UCSD-AML1 (cell line): Measurements from ENCODE around the gene FAM118A.
"Not testable (repeated sequence)": the region's sequence is repeated elsewhere in the genome, so short reads cannot be mapped to it uniquely, and the experiment has no call there.

ENCODE experiments used
- DNase-seq: peaks from one replicate; lab custom pipeline; 2025; ENCODE audit not compliant: unreplicated experiment; lab: John Stamatoyannopoulos, UW

The FAM118A gene

DNA sequence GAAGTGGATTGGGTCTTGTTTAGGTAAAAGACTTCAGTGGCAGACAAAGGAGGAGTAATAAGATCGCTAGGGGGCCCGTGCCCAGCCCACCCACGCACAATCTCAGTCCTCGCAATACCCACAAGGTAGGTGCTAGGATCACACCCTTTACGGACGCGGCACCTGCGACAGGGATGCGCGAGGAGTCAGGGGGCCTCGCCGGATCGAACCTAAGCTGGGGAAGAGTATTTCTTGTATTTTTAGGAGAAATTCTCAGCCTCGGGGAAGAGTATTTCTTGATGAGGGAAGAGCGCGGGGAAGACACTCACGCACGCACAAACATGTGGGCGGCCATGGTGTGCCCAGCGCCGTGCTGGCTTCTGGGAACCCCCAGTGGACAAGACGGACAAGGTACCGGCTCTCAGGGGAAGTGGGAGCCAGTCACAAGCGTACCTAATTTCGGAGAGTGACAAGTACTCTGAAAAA lies 745 bp upstream of the FAM118A start:
- DNase-seq, result no peak

DNA sequence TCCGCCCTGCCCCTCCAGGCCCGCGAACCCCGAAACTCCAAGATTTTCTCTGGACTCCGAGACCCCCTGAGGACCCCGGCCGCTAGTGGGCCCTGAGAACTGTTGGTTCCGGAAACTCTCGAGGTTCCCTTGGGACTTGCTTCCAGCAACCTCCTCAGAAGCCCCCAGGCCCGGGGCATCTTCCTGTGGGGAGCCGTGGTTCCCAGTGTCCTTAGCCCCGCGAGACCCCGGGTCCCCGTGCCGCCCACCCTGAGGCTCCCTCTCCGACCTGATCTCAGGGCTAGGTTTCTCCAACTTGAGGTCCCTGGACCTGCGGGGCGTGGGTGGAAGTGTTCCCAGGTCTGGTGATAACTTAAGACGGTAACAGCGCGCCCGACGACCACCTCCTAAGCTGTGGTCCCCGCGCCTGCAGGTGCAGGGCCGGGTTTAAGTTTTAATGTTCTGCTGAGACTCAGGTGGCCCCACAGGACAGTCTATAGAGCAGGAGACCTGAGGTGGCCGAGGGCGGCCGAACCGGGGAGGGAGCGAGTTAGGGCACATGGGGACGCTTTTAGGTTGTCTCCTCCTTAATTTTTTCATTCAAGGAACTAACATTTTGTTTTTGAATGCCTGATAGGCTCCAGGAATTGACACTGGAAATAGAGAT lies 720 bp downstream of the FAM118A start:
- DNase-seq, result no peak

- no peak for DNase-seq
These were observed 1.3 kb downstream of the FAM118A start for GRCh38 chr22:45310977-45311531.

DNA sequence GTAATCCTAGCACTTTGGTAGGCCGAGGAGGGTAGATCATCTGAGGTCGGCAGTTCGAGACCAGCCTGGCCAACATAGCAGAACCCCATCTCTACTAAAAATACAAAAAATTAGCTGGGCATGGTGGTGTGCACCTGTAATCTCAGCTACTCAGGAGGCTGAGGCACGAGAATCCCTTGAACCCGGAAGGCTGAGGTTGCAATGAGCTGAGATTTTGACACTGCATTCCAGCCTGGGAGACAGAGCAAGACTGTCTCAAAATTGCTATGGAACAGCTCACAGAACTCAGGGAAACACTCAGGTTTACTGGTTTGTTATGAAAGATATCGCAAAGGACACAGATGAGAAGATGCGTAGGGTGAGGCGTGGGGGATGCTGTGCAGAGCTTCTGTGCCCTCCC lies 2.7 kb downstream of the FAM118A start:
- no peak for DNase-seq

GRCh38 chr22:45312856-45313255 lies 3.1 kb downstream of the FAM118A start:
- DNase-seq, result no peak

DNA sequence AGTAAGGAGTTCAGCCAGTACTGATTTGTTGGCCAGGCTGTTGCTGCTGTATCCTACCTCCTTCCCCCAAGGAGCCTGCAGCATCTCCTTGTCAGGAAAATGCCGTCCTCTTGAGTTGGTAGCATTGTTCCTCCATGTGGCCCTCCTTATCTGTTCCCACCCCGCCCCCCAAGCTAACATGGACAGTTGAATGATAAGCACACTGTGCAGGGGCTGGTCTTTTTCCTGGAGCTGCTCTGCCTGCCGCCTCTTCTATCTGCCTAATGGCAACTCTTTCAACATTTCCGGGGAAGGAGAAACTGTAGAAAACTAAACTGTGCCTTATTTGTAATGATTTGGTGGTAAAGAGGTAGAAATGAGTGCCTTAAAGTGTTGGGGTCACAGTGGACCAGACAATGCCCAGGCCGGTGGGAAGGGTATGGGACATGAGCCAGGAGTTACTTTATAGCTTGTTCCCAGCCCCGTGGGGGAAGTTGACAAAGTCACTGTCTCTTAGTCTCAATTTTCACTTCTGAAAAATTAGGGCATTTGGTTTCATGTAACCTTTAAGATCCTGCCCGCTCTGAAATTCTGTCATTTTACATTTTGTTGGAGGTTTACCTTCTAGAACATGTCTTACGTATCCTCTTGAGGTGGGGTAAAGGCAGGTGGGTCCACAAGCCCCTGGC lies 4.5 kb downstream of the FAM118A start:
- DNase-seq, result no peak

DNA sequence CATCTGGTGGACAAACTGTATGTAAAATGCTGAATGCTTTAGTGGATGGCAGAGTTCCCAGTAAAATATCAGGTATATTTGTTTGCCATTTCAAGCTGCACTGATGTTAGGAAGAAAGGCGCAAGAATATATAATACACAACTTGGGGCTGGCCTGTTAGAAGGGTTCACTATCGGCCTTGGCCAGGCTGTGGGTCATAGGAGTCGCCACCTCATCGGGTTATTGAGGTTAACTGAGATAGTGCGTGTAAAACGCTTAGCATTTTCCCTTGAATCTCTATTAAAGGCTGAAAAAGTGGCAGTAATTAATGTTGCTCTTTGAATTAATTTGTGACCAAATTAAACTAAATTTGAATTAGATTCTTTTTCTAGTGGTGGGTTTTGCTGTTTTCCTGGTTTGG lies 5.1 kb downstream of the FAM118A start:
- DNase-seq, result no peak

GRCh38 chr22:45316796-45317526 lies 7.2 kb downstream of the FAM118A start:
- DNase-seq, result no peak

DNA sequence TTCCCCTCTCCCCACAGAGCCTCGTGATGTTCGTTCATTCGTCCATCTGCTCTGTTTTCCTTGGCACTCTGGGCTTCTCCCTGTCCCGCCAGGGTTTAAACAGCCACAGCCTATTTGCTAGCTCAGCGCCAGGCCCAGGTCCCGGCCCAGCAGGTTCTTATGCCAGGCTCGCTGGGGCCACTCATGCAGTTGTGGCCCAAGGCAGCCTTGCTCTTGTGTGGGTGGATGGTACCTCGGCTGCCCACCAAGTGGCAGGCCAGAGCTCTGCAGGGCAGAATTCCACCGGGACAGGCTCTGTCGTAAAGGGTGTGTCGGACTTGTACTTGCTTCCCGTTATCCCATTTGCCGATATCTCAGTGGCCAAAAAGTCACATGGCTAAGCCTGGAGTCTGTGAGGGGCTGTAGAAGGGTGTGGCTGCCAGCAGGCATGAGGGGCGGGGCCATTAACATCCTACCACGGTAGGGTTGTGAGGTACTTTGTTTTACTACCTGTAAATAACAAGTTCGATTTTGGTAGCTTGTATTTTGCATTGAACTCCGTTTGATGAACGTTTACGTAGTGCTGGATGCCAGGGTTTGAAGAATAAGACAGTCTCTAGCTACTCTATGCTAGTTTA lies 7.9 kb downstream of the FAM118A start:
- no peak for DNase-seq

DNA sequence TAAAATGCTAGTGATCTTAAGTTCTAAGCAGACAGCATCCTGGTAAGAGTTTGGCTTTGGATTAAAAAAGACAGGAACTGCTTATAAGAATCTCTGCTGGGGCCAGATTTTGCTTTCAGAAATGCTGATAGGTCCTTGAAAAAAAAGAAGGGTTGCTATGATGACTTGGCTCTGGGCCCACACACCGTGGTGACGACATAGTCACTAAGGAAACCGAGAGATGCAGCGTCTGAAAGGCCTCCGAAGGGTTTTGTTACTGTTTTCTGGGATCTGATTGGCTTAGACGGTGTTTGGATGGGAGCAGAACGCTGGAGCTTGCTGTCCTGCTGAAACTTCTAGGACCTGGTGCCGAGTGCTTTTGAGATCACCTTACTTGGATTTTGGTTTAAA lies 8.4 kb downstream of the FAM118A start:
- DNase-seq, result no peak

GRCh38 chr22:45318558-45319323 lies 9.0 kb downstream of the FAM118A start:
- DNase-seq, result no peak

GRCh38 chr22:45319324-45319685 lies 9.6 kb downstream of the FAM118A start:
- no peak for DNase-seq

DNA sequence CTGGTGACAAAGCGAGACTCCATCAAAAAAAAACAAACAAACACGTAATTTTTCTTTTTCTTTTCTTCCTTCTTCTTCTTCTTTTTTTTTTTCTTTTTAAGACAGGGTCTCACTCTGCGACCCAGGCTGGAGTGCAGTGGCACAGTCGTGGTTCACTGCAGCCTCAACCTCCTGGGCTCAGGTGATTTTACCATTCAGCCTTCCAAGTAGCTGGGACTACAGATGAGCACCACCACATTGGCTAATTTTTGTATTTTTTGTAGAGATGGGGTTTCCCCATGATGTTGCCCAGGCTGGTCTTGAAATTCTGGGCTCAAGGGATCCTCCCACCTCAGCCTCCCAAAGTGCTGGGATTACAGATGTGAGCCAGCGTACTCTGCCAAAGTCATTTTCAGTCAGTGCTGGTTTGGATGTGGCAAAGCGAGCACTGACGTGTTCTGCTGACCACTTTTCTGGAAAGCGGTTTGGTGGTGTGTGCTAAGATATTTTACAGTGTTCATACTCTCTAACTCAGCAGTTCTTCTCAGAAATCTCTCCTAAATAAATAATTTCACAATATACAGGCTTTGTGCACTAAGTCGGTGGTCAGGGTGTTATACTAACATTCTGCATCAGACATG lies 10.7 kb downstream of the FAM118A start:
- DNase-seq, result no peak

DNA sequence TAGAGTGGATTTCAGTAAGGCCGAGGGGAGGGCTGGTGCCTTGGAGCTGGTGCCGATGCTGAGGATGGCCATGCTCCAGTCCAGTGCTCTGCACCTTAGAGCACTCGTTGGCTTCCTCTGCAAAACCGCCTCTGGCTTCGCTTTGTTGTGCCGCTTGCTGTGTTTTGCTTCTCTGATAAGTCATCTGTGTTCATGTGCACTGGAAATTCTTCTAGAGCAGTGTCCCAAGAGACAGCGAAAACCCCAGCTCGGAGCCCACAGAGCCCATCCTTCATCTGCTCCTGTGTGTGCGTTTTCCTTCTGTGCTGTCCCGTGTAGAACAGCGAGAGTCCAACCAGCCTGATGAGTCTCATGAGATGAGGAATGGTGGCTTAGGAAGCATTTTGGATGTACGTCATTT lies 12.1 kb downstream of the FAM118A start:
- no peak for DNase-seq

DNA sequence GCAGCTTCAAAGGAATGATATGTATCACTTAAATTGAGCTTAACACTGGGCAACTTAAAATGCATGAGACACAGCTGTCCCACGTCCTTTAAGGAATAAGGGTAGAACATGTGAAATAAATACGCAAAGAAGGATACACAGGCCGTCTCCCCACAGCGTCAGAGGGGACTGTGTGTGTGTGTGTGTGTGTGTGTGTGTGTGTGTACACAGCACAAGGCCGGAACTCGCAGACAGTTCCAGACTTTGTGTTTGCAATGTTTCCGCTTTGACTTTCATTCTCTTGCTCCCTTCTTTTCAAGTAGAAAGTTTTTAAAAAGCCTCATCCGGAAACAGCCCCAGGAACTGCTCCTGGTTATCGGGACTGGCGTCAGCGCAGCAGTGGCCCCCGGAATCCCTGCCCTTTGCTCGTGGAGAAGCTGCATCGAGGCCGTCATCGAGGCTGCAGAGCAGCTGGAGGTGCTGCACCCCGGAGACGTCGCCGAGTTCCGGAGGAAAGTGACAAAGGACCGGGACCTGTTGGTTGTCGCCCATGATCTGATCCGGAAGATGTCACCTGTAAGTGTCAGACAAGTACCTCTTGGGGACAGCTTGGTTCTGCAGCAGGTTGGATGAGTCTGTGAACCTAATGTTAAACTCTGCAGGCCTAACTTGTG lies 13.3 kb downstream of the FAM118A start:
- DNase-seq, result no peak

DNA sequence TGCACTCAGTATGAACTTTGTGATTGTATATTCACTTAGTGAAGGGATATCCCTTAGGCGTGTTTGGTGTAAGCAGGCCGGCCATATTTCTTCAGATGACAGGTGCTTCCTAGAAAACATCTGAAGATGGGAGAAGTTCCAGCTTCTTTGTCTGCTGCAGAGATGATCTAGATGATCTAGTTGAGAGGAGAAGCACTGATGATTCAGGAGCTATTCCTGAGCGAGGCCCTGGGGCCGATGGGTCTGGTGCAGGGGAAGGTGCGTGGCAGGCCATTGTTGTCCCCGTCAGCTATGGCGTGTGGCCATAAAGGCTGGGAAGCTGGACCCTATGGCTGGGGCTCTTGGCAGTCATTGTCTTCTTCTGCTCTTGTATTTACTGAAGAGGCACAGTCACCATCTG lies 14.0 kb downstream of the FAM118A start:
- DNase-seq, result no peak

GRCh38 chr22:45324311-45324711 lies 14.6 kb downstream of the FAM118A start:
- DNase-seq, result no peak

DNA sequence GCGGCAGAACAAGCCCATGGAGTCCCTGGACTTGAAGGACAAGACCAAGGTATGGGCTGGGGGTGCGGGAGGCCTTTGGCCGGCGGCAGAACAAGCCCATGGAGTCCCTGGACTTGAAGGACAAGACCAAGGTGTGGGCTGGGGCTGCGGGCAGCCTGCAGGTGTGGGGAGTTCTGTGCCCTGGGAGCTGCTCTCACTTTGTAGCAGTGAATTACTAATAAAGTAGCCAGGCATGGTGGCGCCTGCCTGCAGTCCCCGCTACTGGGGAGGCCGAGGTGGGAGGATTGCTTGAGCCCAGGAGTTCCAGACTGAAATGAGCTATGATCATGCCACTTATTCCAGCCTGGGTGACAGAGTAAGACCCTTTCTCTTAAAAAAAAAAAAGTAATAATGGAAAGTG lies 18.5 kb downstream of the FAM118A start:
- not testable (repeated sequence) for DNase-seq

- no peak for DNase-seq
These were observed 19.2 kb downstream of the FAM118A start for GRCh38 chr22:45328822-45329529.
